A549 (cell line): ENCODE measurements around the gene WIZ. TPM values are rescaled to one million over a fixed set of nuclear protein-coding genes. Genes with fewer than 3 reads are reported as not detected.

Experiments
- ATAC-seq, 2 experiments: fragments of 200-7000 bp in 1 of 2; fragments of >200 bp in 1 of 2; cut with Nextera tagmentation in 1 of 2; cut with Tn5 transposase in 1 of 2; 3 replicates each; pipeline versions ENCODE4 v1.8.0 to v1.9.1; 2018 to 2020; ENCODE audit warnings: mild to moderate bottlenecking in 1 of 2, moderate library complexity in 1 of 2
- CTCF ChIA-PET: fragments of 300-600 bp; sonication (Branson Sonifier 250); formaldehyde crosslinking; extraction: SDS; loops from one replicate; lab custom pipeline; 2021; ENCODE audit warnings: antibody characterized with exemption, inconsistent platforms; lab: Yijun Ruan, JAX
- POLR2A ChIA-PET: fragments of 350-600 bp; formaldehyde crosslinking; extraction: SDS; loops from one replicate; lab custom pipeline; 2021; ENCODE audit warnings: antibody characterized with exemption, inconsistent platforms; lab: Yijun Ruan, JAX
- DNase-seq, 2 experiments: peaks; one replicate each; pipeline versions ENCODE4 v3.0.0 to v3.0.0-alpha.2; 2011 to 2016; ENCODE audit warnings: low read depth in 1 of 2, low spot score in 1 of 2
- FAIRE-seq: peaks from 2 replicates; lab custom pipeline; 2011; peaks lifted over from hg19 to GRCh38; lab: Jason Lieb, UNC
- H3K27ac ChIP-seq, 2 experiments: fragments of >200 bp; sonication (Bioruptor Twin); formaldehyde crosslinking; 3 replicates each; pipeline ENCODE4 v1.5.1; 2016 to 2017
- H3K4me1 ChIP-seq: fragments of >200 bp; sonication (Bioruptor Twin); formaldehyde crosslinking; 3 replicates; pipeline ENCODE4 v1.6.1; 2016
- H3K4me2 ChIP-seq: fragments of >200 bp; sonication (Bioruptor Twin); formaldehyde crosslinking; 3 replicates; pipeline ENCODE4 v1.6.1; 2016
- H3K4me3 ChIP-seq: fragments of >200 bp; sonication (Bioruptor Twin); formaldehyde crosslinking; 3 replicates; pipeline ENCODE4 v1.5.1; 2016
- H3K9me3 ChIP-seq: fragments of >200 bp; sonication (Bioruptor Twin); formaldehyde crosslinking; 3 replicates; pipeline ENCODE4 v1.6.1; 2016
- ESRRA ChIP-seq: fragments of 150-350 bp; IDR thresholded peaks from 2 replicates; pipeline ENCODE4 v1.6.1; 2014; ENCODE audit warnings: mild to moderate bottlenecking, low read length, borderline replicate concordance
- FOSB ChIP-seq: fragments of 250-450 bp; sonication (Bioruptor Pico); IDR thresholded peaks from 2 replicates; pipeline ENCODE4 v1.5.0; 2020; ENCODE audit warnings: mild to moderate bottlenecking, moderate library complexity
- FOSL2 ChIP-seq, 2 experiments: fragments of 450-650 bp in 1 of 2; fragments of >200 bp in 1 of 2; sonication (Bioruptor Twin) in 1 of 2; formaldehyde crosslinking; IDR thresholded peaks; 2 replicates each; pipeline versions ENCODE4 v1.5.0 to v1.6.1; 2016 to 2020; ENCODE audit warnings: mild to moderate bottlenecking in 1 of 2, moderate library complexity in 1 of 2
- HOXA7 ChIP-seq: fragments of 250-450 bp; sonication (Bioruptor Pico); IDR thresholded peaks from 2 replicates; pipeline ENCODE4 v1.5.0; 2020; ENCODE audit warnings: mild to moderate bottlenecking, moderate library complexity
- HOXB5 ChIP-seq: fragments of 250-450 bp; sonication (Bioruptor Pico); IDR thresholded peaks from 2 replicates; pipeline ENCODE4 v1.5.0; 2020; ENCODE audit warnings: mild to moderate bottlenecking, moderate library complexity
- JUN ChIP-seq, 2 experiments: fragments of >200 bp; sonication (Bioruptor Twin); formaldehyde crosslinking; IDR thresholded peaks; 2 replicates in 1 of 2; 3 replicates in 1 of 2; pipeline ENCODE4 v1.6.1; 2016 to 2017
- KDM1A ChIP-seq: fragments of 200-600 bp; sonication (generic); IDR thresholded peaks from 2 replicates; pipeline ENCODE4 v1.6.1; 2016; ENCODE audit warnings: low read depth, mild to moderate bottlenecking
- MAFK ChIP-seq: fragments of 450-650 bp; IDR thresholded peaks from 2 replicates; pipeline ENCODE4 v1.6.1; 2014; ENCODE audit not compliant: partially characterized antibody
- MYC ChIP-seq: IDR thresholded peaks from 2 replicates; pipeline ENCODE4 v1.6.1; 2012; ENCODE audit warnings: mild to moderate bottlenecking, inconsistent platforms, low read length, improper control_type of control experiment, borderline replicate concordance
- POLR2AphosphoS2 ChIP-seq: conservative IDR thresholded peaks from 2 replicates; pipeline ENCODE4 v1.6.1; 2012; ENCODE audit warnings: low read length, improper control_type of control experiment, inconsistent platforms
- RAD21 ChIP-seq, 2 experiments: fragments of >200 bp in 1 of 2; sonication (Bioruptor Twin) in 1 of 2; formaldehyde crosslinking in 1 of 2; IDR thresholded peaks in 1 of 2; conservative IDR thresholded peaks in 1 of 2; 2 replicates in 1 of 2; 3 replicates in 1 of 2; pipeline ENCODE4 v1.6.1; 2012 to 2018; ENCODE audit warnings: inconsistent platforms in 1 of 2
- SMC3 ChIP-seq: fragments of >200 bp; sonication (Bioruptor Twin); formaldehyde crosslinking; IDR thresholded peaks from 3 replicates; pipeline ENCODE4 v1.6.1; 2018; ENCODE audit warnings: inconsistent platforms
- TFCP2L1 ChIP-seq: fragments of 250-450 bp; sonication (Bioruptor Pico); IDR thresholded peaks from 2 replicates; pipeline ENCODE4 v1.5.0; 2021; ENCODE audit warnings: mild to moderate bottlenecking
- ZC3H11A ChIP-seq: fragments of 450-650 bp; IDR thresholded peaks from 2 replicates; pipeline ENCODE4 v1.6.1; 2014; ENCODE audit warnings: antibody characterized with exemption, mild to moderate bottlenecking
- WGBS: methylation state at CpG from one replicate; pipeline ENCODE4 v1.1.6; 2017; ENCODE audit errors: missing lambda C conversion rate; 5-methylcytosine and 5-hydroxymethylcytosine counted together
- polyA plus RNA-seq, 4 experiments: library from polyadenylated mRNA; depleted of rRNA in 3 of 4; stranded (reverse); fragments of >200 nt; fragmentation: RNase III in 1 of 4; extraction: RNeasy Plus Mini Kit Qiagen cat#74134 plus additional on column Dnase treatment in 1 of 4; gene quantifications; 2 replicates in 3 of 4; 3 replicates in 1 of 4; pipeline ENCODE4 v1.2.3, GENCODE V29; 2011 to 2017
- TF ChIP-seq, protein P1 (sequence below): IDR thresholded peaks from 2 replicates; pipeline ENCODE4 v1.6.1; 2012
- TF ChIP-seq, protein P2 (sequence below): fragments of >200 bp; sonication (Bioruptor Twin); formaldehyde crosslinking; IDR thresholded peaks from 3 replicates; pipeline ENCODE4 v1.6.1; 2016
- TF ChIP-seq, protein P3 (sequence below): IDR thresholded peaks from 2 replicates; pipeline ENCODE4 v1.6.1; 2012; ENCODE audit warnings: low read depth, borderline replicate concordance
- TF ChIP-seq, protein P4 (sequence below): IDR thresholded peaks from 2 replicates; pipeline ENCODE4 v1.6.1; 2012
- TF ChIP-seq, protein P5 (sequence below): fragments of 150-350 bp; IDR thresholded peaks from 2 replicates; pipeline ENCODE4 v1.6.1; 2014; ENCODE audit warnings: low read depth, mild to moderate bottlenecking, low read length

The WIZ gene
- polyA plus RNA-seq, 2 of the 4 experiments (the other 2 are of a cell fraction) = 3.7 to 15.1 TPM

DNA sequence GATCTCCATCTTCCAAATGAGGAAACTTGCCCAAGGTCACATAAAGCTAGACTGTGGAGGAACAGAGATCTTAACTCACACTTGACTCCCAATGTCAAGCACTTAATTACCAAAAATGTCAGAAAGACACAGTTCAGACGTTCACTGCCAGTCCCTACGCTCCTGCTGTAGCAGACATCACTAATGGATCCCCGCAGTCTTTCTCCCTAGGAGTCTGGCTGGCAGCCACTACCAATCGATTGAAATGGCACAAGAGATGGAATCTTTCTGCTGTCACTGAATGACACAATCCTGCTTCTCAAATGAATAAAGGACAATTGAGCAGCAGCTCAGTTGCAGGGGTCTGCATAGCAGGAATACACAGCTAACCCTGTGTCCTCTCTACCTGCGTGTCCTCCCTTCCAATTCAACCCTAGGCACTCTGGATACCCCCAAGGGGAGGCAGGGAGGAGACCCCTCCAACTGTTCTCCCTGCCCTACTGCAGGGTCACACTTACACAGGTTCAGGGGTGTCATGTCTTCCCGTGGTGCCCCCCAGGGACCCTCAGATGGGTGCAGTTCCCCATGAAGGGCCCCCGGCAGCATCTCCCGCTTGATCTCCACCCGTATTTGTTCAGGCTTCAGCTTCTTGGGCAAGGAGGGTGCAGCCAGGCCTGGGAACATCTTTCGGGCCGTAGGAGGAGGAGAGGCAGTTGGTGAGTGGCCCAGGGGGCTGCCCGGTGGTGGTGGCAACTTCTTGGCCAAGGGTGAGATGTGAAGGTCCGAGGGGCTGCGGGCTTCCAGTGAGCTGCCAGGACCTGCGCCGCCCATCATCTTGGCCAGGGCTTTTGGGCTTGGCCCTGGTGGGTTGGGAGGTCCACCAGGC, 23.0 kb downstream of the WIZ start:
- no peak overlapping the region for H3K27ac ChIP-seq
- ATAC-seq = no peak
- TF ChIP-seq, protein P1, sequence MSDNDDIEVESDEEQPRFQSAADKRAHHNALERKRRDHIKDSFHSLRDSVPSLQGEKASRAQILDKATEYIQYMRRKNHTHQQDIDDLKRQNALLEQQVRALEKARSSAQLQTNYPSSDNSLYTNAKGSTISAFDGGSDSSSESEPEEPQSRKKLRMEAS = no peak
- H3K4me3 ChIP-seq = no peak overlapping the region
- FAIRE-seq = no peak
- CTCF ChIA-PET = interaction anchor here (1.0 kb wide), 1 partner anchor 124 kb away, joined by 3 read pairs; no protein-coding TSS in a partner anchor
- peaks cover 8% of the 10 kb centered on the region; the same call in 1 of the 3 replicates for H3K9me3 ChIP-seq
- WGBS = 88% methylated on average over 10 of the region's 16 CpGs
- POLR2A ChIA-PET = no interaction called here
- H3K4me1 ChIP-seq = peaks cover 11% of the 10 kb centered on the region; the same call in 1 of the 3 replicates
- no peak overlapping the region for H3K4me2 ChIP-seq
- DNase-seq = peak in 1 of 2 experiments; percentile 24

DNA sequence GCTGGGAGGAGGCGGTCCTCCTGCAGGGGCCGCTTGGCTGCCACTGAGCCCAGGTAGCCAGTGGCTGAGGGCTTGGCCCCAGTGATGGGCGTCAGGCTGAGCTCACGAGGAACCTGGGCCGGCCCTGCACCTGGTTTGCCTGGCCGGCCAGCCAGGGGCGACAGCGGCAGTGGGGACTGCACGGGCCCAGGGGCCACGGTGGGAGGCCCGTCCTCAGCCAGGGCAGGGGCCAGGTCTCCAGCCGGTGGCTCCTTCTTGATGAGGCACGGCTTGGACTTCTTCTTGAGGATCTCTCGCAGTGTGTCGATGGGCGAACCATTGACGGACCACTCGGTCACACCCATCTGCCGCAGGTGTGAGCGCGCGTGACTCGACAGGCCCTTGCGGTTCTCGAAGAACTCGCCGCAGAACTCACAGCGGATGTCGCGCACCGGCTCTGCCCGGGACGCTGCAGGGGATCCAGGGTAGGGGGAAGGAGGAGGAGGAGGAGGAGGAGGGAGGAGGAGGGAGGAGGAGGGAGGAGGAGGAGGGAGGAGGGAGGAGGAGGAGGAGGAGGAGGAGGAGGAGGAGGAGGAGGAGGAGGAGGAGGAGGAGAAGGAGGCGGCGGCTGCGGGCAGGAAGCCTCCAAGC, 24.3 kb downstream of the WIZ start:
- no peak overlapping the region for H3K4me2 ChIP-seq
- FAIRE-seq = no peak
- ChIA-PET CTCF (no interaction called here), POLR2A (no interaction called here)
- ATAC-seq = no peak
- no peaks in the 10 kb centered on the region for H3K4me1 ChIP-seq
- H3K27ac ChIP-seq = no peak overlapping the region
- no peak overlapping the region for H3K4me3 ChIP-seq
- no peak for DNase-seq
- H3K9me3 ChIP-seq = peaks cover 8% of the 10 kb centered on the region; the same call in 1 of the 3 replicates
- WGBS = 96% methylated on average over 24 of the region's 36 CpGs
- TF ChIP-seq MYC (no peak), KDM1A (no peak), FOSL2 (IDR thresholded peaks at IDR 0.05) (no peak), FOSL2 (CRISPR knock-in tag; IDR thresholded peaks at IDR 0.05) (no peak)
- TF ChIP-seq, protein P2, sequence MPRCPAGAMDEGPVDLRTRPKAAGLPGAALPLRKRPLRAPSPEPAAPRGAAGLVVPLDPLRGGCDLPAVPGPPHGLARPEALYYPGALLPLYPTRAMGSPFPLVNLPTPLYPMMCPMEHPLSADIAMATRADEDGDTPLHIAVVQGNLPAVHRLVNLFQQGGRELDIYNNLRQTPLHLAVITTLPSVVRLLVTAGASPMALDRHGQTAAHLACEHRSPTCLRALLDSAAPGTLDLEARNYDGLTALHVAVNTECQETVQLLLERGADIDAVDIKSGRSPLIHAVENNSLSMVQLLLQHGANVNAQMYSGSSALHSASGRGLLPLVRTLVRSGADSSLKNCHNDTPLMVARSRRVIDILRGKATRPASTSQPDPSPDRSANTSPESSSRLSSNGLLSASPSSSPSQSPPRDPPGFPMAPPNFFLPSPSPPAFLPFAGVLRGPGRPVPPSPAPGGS = no peak

DNA sequence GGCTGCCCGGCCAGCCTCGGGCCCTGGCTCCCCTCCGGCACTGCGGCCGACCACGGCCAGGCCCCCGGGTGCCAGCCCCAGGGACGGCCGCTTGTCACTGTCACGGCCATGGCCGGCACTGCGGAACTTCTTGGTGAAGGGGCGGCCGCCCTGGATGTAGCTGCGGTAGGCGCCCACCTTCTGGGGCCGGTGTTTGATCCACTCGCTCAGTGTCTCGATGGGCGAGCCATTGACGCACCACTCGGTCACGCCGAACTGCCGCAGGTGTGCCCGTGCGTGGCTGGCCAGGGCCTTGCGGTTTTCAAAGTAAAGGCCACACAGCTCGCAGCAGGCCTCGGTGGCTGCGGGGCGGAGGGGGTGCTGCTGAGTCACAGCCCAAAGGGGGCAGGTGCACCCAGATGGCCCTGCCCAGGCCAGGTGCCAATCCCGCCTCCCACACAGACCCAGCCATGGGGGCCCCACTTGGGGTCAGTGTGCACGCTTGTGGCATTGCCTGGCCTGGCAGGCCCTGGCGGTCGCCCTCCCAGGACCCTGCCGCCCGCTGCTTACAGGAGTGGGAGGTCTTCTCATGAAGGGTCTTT, 25.0 kb downstream of the WIZ start:
- FAIRE-seq (no peak), DNase-seq (no peak)
- H3K9me3 ChIP-seq = peaks cover 8% of the 10 kb centered on the region; the same call in 1 of the 3 replicates
- no peak overlapping the region for H3K27ac ChIP-seq
- WGBS = 99% methylated on average over 17 of the region's 38 CpGs
- no peak overlapping the region for H3K4me2 ChIP-seq
- no peak for TF ChIP-seq SMC3
- no peak for TF ChIP-seq RAD21 (conservative IDR thresholded peaks at IDR 0.05 in 1 of 2, IDR thresholded peaks at IDR 0.05 in 1 of 2)
- TF ChIP-seq, all 56 proteins: peak for 0
- no peak for ATAC-seq
- POLR2A ChIA-PET = no interaction called here
- Histone ChIP-seq H3K4me1 (peaks cover under 1% of the 10 kb centered on the region; the same call in 1 of the 3 replicates), H3K4me3 (no peak overlapping the region)
- CTCF ChIA-PET = no interaction called here

DNA sequence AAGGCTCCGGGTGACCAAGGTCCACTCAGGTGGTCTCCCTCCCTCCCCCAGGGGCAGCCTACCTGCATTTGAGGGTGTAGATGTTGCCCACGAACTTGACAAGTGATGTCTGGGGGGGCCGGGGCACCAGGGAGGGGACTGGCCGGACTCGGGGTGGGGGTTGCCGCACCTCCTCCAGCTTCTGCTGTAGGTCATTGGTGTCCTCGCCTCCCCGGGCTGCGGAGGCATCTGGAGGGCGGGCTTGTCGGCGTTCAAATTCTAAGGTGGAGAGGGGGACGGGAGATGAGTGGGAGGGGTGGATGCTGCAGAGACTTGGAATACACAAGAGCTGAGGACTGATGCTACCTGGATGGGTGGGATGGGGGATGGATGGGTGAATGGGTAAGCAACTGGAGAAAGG, 25.6 kb downstream of the WIZ start:
- no peak overlapping the region for H3K4me3 ChIP-seq
- no peak for DNase-seq
- FAIRE-seq = no peak
- TF ChIP-seq ESRRA (no peak), FOSB (CRISPR knock-in tag) (no peak), HOXB5 (CRISPR knock-in tag) (no peak), KDM1A (no peak), HOXA7 (CRISPR knock-in tag) (no peak), MAFK (no peak), TFCP2L1 (CRISPR knock-in tag) (no peak), RAD21 (conservative IDR thresholded peaks at IDR 0.05 in 1 of 2, IDR thresholded peaks at IDR 0.05 in 1 of 2) (no peak), POLR2AphosphoS2 (no peak), JUN (IDR thresholded peaks at IDR 0.05) (no peak), ZC3H11A (no peak)
- TF ChIP-seq, protein P3, sequence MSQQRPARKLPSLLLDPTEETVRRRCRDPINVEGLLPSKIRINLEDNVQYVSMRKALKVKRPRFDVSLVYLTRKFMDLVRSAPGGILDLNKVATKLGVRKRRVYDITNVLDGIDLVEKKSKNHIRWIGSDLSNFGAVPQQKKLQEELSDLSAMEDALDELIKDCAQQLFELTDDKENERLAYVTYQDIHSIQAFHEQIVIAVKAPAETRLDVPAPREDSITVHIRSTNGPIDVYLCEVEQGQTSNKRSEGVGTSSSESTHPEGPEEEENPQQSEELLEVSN = no peak
- TF ChIP-seq, protein P4, sequence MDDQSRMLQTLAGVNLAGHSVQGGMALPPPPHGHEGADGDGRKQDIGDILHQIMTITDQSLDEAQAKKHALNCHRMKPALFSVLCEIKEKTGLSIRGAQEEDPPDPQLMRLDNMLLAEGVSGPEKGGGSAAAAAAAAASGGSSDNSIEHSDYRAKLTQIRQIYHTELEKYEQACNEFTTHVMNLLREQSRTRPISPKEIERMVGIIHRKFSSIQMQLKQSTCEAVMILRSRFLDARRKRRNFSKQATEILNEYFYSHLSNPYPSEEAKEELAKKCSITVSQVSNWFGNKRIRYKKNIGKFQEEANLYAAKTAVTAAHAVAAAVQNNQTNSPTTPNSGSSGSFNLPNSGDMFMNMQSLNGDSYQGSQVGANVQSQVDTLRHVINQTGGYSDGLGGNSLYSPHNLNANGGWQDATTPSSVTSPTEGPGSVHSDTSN = no peak
- TF ChIP-seq, protein P5, sequence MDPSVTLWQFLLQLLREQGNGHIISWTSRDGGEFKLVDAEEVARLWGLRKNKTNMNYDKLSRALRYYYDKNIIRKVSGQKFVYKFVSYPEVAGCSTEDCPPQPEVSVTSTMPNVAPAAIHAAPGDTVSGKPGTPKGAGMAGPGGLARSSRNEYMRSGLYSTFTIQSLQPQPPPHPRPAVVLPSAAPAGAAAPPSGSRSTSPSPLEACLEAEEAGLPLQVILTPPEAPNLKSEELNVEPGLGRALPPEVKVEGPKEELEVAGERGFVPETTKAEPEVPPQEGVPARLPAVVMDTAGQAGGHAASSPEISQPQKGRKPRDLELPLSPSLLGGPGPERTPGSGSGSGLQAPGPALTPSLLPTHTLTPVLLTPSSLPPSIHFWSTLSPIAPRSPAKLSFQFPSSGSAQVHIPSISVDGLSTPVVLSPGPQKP = no peak
- WGBS = 98% methylated on average over 7 of the region's 13 CpGs
- H3K27ac ChIP-seq = no peak overlapping the region
- ATAC-seq = no peak
- no peak overlapping the region for H3K4me2 ChIP-seq
- ChIA-PET POLR2A (no interaction called here), CTCF (interaction anchor here (1.2 kb wide), 1 partner anchor 13 kb away, joined by 3 read pairs; no protein-coding TSS in a partner anchor)
- H3K9me3 ChIP-seq = peaks cover 8% of the 10 kb centered on the region; the same call in 1 of the 3 replicates
- peaks cover 5% of the 10 kb centered on the region; the same call in 2 of the 3 replicates for H3K4me1 ChIP-seq
